ENCODE data around the gene C17orf78.
A peak's percentile ranks its signal among the peaks of the same experiment; 100 is the strongest.
"Not testable (repeated sequence)": the region's sequence is repeated elsewhere in the genome, so short reads cannot be mapped to it uniquely, and the experiment has no call there.

C17orf78 gene

DNA sequence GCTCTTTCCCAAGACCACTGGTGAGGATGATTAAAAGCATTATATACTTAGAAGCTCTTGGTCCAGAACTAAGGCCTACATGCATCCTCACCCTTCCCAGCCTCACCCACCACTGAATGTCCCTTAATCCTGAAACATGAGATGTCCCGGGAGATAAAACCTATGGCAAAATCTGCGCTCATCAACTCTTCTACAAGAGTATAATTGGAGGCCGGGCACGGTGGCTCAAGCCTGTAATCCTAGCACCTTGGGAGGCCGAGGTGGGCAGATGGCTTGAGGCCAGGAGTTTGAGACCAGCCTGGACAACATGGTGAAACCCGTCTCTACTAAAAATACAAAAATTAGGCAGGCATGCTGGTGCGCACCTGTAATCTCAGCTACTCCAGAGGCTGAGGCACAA, 17.6 kb downstream of the C17orf78 start:
- Histone ChIP-seq H3K4me1 (ENCODE audit: low read length) (peaks cover 21% of the 10 kb centered on the region), H3K9me3 (ENCODE audit: insufficient read depth, low read length) (no peaks in the 10 kb centered on the region), H4K20me1 (ENCODE audit: insufficient read depth, low read length) (0 out of 2 replicates have a peak, but pooled peaks cover 4% of the 10 kb centered on the region), H3K27ac (ENCODE audit: low read length) (no peak overlapping the region), H2AFZ (ENCODE audit: low read depth, low read length) (no peak overlapping the region), H3K9ac (ENCODE audit: low read length) (no peak overlapping the region), H3K79me2 (ENCODE audit: low read length) (no peaks in the 10 kb centered on the region), H3K27me3 (ENCODE audit: low read depth, low read length) (0 out of 2 replicates have a peak, but pooled peaks cover 6% of the 10 kb centered on the region), H3K36me3 (replicated peaks; ENCODE audit: low read depth, low read length) (no peaks in the 10 kb centered on the region), H3K4me3 (ENCODE audit: low read length) (no peak overlapping the region), H3K4me2 (ENCODE audit: low read length) (no peak overlapping the region)
- TF ChIP-seq, protein P1, sequence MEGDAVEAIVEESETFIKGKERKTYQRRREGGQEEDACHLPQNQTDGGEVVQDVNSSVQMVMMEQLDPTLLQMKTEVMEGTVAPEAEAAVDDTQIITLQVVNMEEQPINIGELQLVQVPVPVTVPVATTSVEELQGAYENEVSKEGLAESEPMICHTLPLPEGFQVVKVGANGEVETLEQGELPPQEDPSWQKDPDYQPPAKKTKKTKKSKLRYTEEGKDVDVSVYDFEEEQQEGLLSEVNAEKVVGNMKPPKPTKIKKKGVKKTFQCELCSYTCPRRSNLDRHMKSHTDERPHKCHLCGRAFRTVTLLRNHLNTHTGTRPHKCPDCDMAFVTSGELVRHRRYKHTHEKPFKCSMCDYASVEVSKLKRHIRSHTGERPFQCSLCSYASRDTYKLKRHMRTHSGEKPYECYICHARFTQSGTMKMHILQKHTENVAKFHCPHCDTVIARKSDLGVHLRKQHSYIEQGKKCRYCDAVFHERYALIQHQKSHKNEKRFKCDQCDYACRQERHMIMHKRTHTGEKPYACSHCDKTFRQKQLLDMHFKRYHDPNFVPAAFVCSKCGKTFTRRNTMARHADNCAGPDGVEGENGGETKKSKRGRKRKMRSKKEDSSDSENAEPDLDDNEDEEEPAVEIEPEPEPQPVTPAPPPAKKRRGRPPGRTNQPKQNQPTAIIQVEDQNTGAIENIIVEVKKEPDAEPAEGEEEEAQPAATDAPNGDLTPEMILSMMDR (IDR thresholded peaks at IDR 0.05; ENCODE audit: low read depth, low read length), result no peak
- TF ChIP-seq EZH2phosphoT487 (IDR thresholded peaks at IDR 0.05; ENCODE audit: low read depth), result no peak

DNA sequence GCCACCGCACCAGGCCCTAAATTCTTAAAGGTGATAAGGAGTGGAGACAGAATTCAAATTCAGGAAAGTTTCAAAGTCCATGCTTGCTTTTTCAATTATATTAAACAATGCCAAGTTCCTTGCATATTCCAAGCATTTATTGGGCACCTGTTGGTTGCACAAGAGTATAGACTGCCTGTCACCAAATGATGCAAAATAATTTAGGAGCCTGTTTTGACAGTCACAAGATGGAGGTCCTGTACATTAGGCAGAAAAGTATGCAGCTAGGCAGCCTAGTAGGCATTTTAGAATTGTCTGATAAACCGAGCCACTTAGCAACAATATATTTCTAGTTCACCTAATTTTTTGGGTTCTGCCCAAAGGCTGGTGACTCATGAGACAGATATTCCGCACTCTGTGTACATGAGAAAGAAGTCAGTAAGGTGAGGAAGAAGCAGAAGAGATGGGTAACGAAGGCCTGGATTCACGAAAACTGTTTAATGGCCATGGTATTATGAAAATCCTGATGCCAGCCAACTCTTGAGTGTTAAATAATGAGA, 23.5 kb downstream of the C17orf78 start:
- Histone ChIP-seq H3K36me3 (replicated peaks; ENCODE audit: low read depth, low read length) (no peaks in the 10 kb centered on the region), H3K4me2 (ENCODE audit: low read length) (no peak overlapping the region), H3K27ac (ENCODE audit: low read length) (no peak overlapping the region), H3K4me3 (ENCODE audit: low read length) (no peak overlapping the region), H3K9ac (ENCODE audit: low read length) (no peak overlapping the region), H2AFZ (ENCODE audit: low read depth, low read length) (no peak overlapping the region), H3K4me1 (ENCODE audit: low read length) (peaks cover 10% of the 10 kb centered on the region), H3K9me3 (ENCODE audit: insufficient read depth, low read length) (no peaks in the 10 kb centered on the region), H4K20me1 (ENCODE audit: insufficient read depth, low read length) (no peaks in the 10 kb centered on the region), H3K27me3 (ENCODE audit: low read depth, low read length) (no peaks in the 10 kb centered on the region), H3K79me2 (ENCODE audit: low read length) (no peaks in the 10 kb centered on the region)
- TF ChIP-seq, protein P1 (IDR thresholded peaks at IDR 0.05; ENCODE audit: low read depth, low read length), result no peak
- TF ChIP-seq EZH2phosphoT487 (IDR thresholded peaks at IDR 0.05; ENCODE audit: low read depth), result no peak

DNA sequence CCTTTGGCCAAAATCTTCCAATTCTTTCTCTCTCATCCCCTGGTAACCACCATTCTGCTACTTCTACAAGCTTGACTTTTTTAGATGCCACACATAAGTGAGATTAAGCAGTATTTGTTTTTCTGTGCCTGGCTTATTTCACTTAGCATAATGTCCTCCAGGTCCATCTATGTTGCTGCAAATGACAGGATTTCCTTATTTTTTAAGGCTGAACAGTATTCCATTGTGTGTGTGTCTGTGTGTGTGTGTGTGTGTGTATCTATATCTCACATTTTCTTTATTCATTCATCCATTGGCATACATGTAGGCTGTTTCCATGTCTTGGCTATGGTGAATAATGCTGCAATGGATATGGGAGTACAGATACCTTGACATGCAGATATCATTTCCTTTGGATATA, 24.7 kb downstream of the C17orf78 start:
- Histone ChIP-seq H3K4me3 (ENCODE audit: low read length) (no peak overlapping the region), H3K27ac (ENCODE audit: low read length) (no peak overlapping the region), H3K36me3 (replicated peaks; ENCODE audit: low read depth, low read length) (peaks cover 7% of the 10 kb centered on the region), H3K27me3 (ENCODE audit: low read depth, low read length) (no peaks in the 10 kb centered on the region), H3K79me2 (ENCODE audit: low read length) (peaks cover 8% of the 10 kb centered on the region; the same call in 1 of the 2 replicates), H2AFZ (ENCODE audit: low read depth, low read length) (no peak overlapping the region), H4K20me1 (ENCODE audit: insufficient read depth, low read length) (no peaks in the 10 kb centered on the region), H3K4me2 (ENCODE audit: low read length) (no peak overlapping the region), H3K4me1 (ENCODE audit: low read length) (peaks cover 14% of the 10 kb centered on the region), H3K9ac (ENCODE audit: low read length) (no peak overlapping the region), H3K9me3 (ENCODE audit: insufficient read depth, low read length) (no peaks in the 10 kb centered on the region)
- TF ChIP-seq EZH2phosphoT487 (IDR thresholded peaks at IDR 0.05; ENCODE audit: low read depth), result no peak
- TF ChIP-seq, protein P1 (IDR thresholded peaks at IDR 0.05; ENCODE audit: low read depth, low read length), result no peak

DNA sequence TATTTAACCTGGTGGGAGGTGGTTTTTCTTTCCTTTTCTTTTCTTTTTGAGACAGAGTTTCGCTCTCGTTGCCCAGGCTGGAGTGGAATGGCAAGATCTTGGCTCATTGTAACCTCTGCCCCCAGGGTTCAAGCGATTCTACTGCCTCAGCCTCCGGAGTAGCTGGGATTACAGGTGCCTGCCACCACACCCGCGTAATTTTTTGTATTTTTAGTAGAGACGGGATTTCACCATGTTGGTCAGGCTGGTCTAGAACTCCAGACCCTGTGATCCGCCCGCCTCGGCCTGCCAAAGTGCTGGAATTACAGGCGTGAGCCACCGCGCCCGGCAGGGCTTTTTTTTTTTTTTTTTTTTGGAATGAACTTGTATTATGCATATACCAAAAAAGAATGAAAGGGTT, 29.7 kb downstream of the C17orf78 start:
- not testable (repeated sequence) for H2AFZ ChIP-seq (ENCODE audit: low read depth, low read length)

More for the DNA sequence above, 29.7 kb downstream of the C17orf78 start:
- H3K4me2 ChIP-seq (ENCODE audit: low read length), result peak overlapping the region; percentile 86
- peaks cover 48% of the 10 kb centered on the region for H3K79me2 ChIP-seq (ENCODE audit: low read length)
- peak overlapping the region; percentile 98 for H3K9ac ChIP-seq (ENCODE audit: low read length)
- not testable (repeated sequence) for H3K27me3 ChIP-seq (ENCODE audit: low read depth, low read length); H3K36me3 ChIP-seq (replicated peaks; ENCODE audit: low read depth, low read length); H3K27ac ChIP-seq (ENCODE audit: low read length); H4K20me1 ChIP-seq (ENCODE audit: insufficient read depth, low read length); H3K9me3 ChIP-seq (ENCODE audit: insufficient read depth, low read length)
- H3K4me1 ChIP-seq (ENCODE audit: low read length), result peaks cover 22% of the 10 kb centered on the region
- H3K4me3 ChIP-seq (ENCODE audit: low read length), result peak overlapping the region; percentile 97

Measured in OCI-LY3 (cell line).